Fibroblast of the conjunctiva (primary cell): ENCODE results near the gene GSC.
A peak's percentile ranks its signal among the peaks of the same experiment; 100 is the strongest.
"Not testable (repeated sequence)": the region's sequence is repeated elsewhere in the genome, so short reads cannot be mapped to it uniquely, and the experiment has no call there.

Source experiments
- DNase-seq: peaks from one replicate; pipeline ENCODE4 v3.0.0-alpha.2; 2010; ENCODE audit warnings: low read depth

GSC gene

DNA sequence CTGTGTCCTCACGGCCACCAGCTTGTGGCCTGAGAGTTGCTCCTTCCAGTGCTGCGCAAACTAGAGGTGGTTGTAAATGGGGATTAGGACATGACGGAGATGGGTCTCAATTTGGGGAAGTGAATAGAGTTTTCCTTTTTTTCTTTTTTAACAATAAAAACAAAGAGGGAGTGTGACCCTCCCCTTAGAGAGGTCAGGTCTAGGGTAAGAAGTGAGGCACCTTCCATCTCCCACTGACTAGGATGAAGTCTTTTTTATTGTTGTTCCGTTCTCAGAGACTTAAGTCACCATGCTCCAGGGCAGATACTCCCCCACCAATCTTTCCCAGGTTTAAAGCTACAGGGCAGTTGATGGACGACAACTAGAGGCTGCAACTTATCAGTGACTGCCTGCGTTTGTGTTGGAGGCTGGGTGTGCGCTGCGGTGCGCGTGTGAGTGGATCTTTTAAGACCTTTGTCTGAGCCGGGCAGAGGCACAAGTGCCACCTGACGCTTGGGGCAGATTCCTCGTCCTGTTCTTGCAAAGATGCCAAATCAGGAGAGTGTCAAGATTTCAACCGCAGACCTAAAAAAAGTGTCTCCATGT is 2.1 kb upstream of the GSC start:
- no peak for DNase-seq

DNA sequence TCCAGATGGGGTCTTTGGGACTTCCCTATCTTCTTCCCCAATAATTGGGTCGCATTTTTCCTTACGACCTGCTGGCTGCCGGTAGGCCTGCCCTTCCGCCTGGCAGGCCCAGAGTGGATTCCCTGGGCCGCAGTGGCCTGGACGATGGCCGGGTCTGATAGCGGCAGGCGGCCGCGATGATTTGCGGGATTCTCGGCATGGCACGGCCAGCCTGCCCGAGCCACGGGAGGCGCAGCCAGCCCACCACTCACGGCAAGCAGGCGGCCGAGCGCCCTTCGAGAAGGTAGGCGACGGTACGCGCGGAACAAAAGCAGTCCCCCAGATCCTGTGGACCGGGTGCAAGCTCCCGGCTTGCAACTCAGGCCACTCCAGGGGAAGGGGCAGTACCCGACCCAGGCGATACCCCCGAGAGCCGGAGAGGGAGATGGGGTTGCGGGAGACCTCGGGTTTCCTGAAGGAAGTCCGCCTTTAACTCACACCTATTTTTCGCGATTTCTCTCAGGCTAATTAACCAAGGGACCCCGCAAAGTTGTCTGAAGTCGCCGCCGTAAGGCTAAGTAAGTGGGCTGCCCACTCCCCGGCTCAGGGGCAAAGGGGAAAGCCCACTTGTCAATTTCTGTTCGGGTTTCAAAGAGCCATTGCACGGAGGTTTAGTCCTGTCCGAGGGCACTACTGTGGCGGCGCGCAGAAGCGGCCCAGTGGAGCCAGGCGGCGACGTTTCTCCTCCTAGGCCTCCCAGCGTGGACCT is 1.4 kb upstream of the GSC start:
- DNase-seq: no peak

DNA sequence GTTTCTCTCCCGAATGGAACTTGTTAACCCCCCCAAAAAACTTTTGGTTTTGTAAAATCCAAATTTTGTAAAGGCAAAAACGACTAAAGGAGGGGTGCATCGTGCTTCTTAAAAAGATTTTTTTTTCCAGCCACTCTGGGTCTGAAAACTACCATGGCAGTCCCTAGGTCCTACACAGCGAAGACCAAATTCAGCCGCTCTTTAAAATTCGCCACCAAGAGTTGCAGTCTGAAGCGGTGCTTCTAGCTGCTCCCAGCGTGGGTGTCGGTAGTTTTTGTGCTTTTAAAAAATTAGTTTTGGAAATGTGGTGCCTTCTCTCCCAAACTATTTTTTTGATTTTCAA is 873 bp upstream of the GSC start:
- DNase-seq: no peak

DNA sequence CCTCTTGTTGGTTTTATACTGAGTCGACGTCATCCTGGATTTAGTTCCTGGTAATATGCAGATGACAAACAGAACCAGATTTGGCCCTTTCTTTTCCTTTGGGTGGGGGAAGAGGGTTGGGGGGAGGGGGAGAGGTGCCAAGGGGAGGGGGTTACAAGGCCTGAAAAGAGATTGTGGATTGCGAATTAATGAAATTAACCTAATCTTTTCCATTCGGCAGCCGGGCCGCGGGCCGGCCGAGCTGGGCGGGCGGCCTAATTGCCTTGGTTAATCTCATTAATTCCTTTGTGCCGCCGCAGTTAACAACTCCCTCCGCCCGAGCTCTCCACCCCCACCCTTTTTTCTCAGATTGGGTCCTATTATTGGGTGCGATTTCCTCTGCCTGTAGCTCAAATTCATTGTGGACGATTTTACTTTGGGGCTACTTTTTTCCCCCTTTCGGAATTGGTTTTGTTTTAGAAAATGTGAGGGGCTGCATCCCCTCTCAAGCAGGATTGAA is 387 bp upstream of the GSC start:
- DNase-seq: peak; percentile 6

DNA sequence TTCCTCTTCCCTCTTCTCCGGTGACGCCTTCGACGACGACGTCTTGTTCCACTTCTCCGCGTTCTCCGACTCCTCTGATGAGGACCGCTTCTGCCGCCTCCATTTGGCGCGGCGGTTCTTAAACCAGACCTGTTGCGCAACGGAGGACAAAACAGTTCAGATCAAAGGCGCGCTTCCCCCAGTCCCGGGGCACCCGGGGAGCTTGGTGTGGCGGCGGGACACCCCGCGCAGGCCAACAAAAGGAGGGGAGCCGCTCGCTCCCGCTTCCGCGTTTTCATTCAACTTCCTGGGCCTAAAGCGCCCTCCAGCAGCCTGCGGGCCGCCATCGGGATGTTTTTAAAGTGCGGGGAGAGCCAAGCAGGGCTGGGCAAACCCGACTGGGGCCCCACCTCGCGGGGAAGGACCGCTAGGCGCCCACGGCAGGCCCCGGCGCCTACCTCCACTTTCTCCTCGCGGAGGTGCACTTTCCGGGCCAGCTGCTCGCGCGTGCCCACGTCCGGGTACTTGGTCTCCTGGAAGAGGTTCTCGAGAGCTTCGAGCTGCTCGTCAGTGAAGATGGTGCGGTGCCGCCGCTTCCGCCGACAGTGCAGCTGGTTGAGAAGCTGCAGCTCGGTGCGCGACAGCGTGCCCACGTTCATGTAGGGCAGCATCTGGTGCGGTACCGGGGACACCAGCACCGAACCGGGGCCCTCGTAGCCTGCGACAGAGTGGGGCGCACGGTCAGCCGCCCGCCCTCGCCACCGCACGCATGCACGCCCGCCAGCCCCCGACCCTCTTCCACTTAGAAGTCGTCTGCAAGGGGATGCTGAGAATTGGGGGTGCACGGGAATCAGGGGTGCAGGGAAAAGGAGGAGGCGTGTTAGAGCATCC is 1.2 kb downstream of the GSC start:
- no peak for DNase-seq

DNA sequence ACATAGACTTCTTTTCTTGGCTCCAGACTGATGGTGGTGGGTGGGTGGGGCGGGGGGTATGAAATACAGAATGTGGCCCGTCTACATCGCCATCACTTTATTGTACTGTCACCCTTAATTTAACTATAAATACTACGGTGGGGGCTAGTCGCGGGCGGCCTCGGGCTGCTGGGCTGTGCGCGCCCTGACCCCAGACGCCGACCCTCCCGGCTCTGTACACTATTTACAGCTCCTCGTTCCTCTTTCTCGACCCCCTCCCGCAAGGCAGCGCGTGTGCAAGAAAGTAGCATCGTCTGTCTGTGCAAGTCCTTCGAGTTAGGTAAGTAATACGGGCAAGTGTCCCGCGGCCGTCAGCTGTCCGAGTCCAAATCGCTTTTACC is 1.8 kb downstream of the GSC start:
- DNase-seq: no peak

DNA sequence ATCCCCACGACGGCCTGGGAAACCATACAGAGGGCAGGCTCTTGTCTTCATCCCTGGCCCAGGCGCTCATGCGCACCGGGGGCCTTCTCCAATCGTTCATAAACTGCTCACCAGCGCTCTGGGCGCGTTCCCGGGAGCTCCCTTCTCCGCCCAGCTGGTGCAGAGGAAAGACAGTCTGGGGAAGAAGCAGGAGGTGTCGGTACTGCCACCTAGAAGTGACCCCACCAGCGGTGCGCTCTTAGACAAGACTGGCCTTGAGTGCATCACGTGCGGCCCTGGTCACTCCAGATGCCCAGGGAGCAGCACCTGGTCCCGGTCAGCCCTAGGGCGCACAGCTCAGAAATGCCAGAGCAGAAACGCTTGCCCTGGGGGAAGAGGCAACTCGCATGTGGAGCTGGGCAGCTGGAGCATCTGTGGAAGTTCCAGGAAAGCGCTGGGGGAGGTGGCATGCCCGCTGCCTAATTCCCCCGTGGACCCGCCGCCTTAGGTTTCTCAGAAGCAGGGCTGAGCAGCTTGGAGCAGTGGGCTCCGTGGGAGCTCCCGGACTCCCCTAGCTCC is 2.5 kb downstream of the GSC start:
- no peak for DNase-seq

DNA sequence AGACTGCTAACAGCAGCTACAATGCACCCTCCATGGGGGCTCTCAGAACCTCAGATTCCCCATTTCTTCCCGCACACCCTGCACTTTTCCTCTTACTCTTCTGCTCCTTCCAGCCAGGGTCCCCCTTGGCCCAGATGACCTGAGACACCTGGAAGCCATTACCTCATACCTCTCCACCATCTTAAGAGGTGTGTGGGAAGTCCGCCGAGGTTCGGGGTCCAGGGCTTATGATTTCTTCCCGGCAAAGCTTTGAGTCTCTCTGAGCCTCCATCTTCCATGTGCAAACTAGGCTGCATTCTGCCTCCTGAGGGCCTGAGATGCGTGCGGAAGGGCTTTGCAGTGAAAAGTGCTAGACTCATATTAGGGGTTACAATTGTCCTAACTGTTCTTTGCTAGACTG is 5.3 kb downstream of the GSC start:
- DNase-seq: no peak

DNA sequence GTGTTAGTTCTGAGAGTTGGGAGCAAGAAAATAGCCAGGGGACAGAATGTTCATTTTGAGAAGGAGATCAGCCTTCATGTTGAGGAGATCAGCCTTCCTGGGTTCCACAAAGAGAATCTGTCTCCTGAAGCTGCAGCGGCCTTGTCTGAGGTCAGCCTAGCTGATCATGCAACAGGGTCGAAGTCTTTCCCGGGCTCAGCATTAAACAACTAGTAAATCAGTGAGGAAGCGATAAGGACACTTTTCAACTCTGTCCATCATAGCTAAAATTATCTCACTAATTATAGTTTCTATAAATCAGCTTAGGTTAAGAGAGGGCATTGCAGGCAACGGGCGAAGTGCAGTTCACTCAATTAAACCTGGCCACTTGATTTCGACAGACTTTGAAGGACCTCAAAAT is 7.5 kb downstream of the GSC start:
- no peak for DNase-seq

DNA sequence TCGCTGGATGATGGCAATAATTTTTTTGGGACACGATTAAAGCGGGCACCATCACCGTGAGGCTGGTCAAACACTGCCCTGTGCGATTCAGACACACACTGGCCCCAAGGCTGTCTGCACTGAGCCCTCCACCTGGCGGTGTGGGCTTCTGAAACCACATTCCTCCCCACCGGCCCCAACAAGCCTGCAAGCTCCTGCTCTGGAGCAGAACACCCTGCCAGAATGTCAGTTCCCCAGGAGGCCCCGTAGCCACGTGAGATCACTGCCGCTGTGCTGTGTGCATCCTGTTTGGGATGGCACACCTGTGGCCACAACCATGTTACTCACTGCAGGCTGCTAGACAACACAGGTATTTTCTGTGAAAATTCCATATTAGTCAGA is 7.9 kb downstream of the GSC start:
- DNase-seq: no peak

DNA sequence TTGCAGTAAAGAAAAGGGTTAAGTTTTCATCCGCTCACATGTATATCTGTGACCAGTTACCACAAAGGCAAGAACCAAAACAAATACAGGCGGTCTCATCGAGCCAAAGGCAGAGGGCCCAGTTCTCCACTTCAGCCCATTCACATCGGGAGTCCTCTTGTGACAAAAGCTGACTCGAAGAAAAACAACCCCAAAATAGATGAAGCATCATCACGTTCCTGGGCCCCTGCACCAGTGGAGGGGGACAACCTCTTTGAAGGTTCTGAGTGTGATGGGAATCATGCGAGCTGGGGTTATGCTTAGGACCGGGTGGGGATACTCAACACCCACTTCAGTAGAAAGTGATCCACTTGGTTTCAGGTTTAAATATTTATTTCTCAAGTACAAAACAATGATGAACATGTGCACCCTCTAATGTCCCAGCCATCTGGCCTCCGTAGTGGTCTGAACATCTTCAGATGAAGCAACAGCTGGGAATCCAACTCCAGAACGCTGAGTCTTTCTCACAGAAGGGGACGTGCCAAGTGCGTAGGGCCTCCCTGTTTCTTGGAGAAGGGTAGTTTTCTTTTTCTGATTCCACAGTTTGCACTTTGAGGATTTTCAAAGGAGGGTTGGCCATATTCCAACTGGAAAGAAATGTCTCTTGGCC is 8.4 kb downstream of the GSC start:
- no peak for DNase-seq

DNA sequence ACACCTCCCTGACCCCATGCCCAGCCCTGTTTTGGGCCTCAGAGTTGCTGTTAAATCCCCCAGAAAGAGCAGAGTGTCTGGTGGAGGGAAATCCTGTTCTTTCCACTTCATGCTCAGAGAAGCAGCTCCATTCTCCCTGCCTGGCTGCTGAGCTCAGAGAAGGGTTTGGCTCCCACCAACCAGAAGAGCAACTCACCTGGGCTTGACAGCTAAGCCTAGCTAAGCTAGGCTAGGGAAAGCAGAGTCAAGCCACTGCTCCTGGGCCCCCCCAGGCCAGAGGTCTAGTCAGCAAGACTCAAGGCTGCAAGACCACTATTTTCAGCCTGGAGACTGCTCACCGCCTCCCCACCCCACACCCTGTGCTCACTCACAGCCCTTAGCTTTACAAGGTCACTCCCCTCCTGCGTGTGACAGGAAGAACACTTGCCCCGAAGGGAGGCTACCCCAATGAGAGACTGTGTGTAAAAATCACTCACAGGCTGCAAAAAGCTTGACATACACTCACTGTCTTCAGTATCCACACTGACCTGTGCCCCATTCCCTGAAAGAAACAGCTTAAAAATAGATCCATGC is 13.5 kb downstream of the GSC start:
- DNase-seq: no peak

DNA sequence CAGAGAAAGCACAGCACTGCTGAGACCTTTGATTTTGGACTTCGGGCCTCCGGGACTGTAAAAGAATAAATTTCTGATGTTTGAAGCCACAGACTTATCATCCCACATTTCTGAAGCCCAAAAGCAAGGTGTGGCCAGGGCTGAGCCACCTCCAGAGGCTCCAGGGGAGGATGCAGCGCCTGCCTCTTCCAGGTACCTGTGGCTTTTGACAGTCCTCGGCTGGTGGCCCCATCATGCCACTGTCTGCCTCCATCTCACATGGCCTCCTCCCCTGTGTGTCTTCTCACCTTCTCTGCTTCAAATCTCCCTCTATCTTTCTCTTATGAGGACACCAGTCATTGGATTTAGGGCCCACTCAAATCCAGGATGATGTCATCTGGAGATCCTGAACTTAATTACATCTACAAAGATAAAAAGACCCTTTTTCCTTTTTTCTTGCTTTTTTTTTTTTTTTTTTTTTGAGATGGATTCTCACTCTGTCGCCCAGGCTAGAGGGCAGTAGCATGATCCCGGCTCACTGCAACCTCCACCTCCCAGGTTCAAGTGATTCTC is 15.4 kb downstream of the GSC start:
- DNase-seq: no peak

DNA sequence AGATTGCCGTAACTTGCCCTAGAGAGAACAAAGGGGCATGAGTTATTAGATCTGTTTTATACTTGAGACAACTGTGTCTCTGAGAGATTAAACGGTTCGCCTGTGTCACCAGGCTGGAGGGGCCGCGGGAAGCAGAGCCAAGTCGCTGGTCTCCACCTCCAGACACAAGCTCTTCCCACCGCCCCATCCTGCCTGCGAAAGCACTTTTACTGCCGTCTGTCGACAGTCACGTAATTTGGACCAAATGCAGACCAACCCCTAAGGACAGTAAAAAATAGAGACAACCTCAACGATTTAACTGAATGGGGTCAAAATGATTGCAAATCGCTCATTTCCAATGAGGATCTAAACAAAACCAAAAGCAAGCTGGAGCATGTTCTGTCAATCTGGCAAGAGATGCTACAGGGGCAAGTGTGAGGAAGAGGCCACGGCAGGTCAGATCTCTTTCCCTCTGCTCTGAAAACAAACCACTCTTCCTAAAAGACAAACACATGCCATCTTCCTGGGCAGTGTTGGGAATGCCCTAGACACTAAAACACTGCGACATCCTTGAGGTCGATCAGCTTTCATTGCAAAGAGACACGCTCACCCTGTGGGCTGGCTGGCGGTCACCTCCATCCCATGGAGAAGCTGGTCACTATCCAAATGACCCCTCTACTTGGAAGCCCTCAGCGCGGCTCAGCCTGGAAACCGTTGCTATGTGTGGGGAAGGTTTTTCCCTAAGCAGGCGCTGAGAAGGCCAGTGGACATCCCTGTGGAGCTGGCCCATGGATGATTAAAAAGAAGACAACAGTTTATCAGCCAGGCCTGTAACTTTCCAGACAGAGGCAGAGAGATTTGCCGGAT is 17.1 kb downstream of the GSC start:
- DNase-seq: no peak

DNA sequence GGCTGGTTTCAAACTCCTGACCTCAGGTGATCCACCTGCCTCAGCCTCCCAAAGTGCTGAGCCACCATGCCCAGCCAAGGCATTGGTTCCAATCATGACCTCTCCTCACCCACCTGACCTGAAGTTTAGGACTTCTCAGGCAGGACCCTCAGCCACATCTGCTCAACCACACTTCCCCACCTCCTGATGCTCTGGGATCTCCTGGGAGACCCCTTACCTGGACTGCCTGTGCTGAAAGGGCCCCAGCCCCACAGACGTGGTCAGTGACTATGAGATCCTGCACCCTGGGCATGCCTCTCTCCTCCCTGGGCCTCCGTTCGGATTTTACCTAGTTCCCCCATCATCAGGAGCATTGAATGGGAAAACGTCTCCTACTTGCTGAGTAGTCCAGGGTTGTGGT is 18.0 kb downstream of the GSC start:
- DNase-seq: no peak

DNA sequence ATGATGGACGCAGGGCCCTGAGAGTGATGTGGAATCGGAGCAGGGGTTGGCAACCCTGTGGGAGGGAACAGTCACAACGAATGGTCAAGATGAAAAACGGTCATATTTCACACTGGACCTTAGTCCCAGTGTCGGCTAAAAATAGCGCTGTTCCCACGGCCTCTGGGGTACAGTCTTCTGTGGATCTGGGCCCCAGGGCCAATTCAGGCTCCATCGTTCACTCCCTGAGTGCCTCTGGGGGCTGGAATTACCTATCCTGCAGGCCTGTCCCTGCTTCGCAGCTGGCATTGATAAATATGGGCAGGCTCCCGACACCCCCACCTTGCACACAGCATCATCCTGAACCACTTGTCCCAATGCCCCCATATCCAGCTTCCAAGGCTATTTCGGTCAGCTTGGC is 18.6 kb downstream of the GSC start:
- DNase-seq: no peak

DNA sequence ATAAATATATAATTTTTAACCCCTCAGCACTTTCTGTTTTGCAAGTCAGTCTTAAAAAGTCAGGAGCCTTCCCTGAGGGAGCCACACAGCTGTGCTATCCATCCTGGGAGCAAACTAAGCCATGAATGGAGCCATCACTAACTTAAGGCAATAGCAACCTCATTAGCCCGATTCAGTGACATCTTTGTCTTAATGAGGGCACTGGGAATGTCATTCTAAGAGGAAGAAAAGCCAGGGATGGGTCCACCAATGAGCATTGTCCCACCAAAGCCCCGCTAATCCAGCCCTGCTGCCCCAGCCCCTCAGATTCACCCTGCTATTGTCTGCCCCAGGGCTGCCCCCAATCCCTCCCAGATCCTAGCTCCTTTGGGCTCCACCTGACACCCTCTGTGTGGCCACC is 19.5 kb downstream of the GSC start:
- no peak for DNase-seq

DNA sequence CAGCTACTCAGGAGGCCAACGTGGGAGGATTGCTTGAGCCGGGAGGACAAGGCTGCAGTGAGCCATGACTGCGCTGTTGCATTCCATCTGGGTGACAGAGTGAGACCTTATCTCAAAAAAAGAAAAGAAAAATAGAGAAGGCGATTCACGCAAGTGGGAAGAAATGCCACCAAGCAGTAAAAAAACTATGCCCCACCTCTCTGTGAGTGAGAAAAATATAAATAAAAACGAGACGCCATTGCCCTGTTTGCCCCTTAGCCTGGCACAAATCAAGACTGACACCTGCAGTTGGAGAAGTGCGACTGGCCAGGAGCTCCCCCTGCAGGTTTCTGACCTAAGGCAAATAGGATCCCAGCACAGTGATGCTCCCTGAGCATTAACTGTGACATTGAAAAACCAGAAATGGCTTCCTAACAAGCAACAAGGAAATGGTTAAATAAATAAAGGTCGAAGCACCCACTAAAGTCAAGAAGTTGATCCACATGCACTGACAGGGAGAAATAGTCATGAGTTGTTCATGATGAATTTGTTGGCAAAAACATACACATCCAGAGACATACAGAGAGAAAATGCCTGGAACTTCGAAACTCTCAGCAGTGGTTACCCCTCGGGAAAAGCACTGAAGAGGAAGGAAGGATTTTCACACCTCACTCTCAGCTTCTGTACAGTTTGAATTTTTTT is 21.1 kb downstream of the GSC start:
- DNase-seq: no peak

DNA sequence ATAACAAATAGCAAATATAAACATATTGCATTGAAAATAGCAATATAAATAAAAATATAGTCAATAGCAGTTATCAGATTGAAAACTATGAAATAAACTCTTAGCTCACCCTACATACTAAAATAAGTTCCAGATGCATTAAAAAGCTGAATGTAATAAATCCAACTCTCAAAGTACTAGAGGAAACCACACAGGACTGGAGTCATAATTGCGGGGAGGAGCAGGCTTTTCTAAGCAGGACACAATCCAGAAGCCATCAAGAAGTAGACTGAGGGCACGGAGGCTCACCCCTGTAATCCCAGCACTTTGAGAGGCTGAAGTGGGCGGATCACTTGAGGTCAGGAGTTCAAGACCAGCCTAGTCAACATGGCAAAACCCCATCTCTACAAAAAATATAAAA is 22.2 kb downstream of the GSC start:
- DNase-seq: no peak

DNA sequence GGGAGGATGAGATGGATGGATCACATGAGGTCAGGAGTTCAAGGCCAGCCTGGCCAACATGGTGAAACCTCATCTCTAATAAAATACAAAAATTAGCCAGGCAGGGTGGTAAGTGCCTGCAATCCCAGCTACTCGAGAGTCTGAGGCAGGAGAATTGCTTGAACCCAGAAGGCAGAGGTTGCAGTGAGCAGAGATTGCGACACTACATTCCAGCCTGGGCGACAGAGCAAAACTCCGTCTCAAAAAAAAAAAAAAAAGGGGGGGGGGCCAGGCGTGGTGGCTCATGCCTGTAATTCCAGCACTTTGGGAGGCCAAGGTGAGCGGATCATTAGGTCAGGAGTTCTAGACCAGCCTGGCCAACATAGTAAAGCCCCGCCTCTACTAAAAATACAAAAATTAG is 22.8 kb downstream of the GSC start:
- not testable (repeated sequence) for DNase-seq
